AG04450 (cell line): ENCODE results near the gene GRAMD1A. TPM values are rescaled to one million over a fixed set of nuclear protein-coding genes. Genes with fewer than 3 reads are reported as not detected.

Experiments
- CTCF ChIA-PET: fragments of 300-600, 350-600 bp; formaldehyde crosslinking; extraction: SDS; loops from one replicate; lab custom pipeline; 2022; ENCODE audit warnings: antibody characterized with exemption, inconsistent platforms; lab: Charles Lee
- POLR2A ChIA-PET: fragments of 350-600 bp; formaldehyde crosslinking; extraction: SDS; loops from one replicate; lab custom pipeline; 2021; ENCODE audit warnings: antibody characterized with exemption, inconsistent platforms; lab: Yijun Ruan, JAX
- DNase-seq: peaks from one replicate; pipeline ENCODE4 v3.0.0-alpha.2; 2011; ENCODE audit warnings: low read depth, low spot score
- H3K27ac ChIP-seq: one replicate; pipeline ENCODE4 v1.5.1; 2012; ENCODE audit warnings: low read depth, low read length, control low read depth
- H3K27me3 ChIP-seq: one replicate; pipeline ENCODE4 v1.6.0; 2012; ENCODE audit warnings: low read length; ENCODE audit not compliant: control insufficient read depth, insufficient read depth
- H3K4me3 ChIP-seq: 2 replicates; pipeline ENCODE4 v1.5.1; 2011; ENCODE audit warnings: mild to moderate bottlenecking, low read depth, low read length, control low read depth
- H3K9me3 ChIP-seq: 2 replicates; pipeline ENCODE4 v1.5.1; 2012; ENCODE audit warnings: low read length; ENCODE audit not compliant: control insufficient read depth, insufficient read depth
- polyA plus RNA-seq: library from polyadenylated mRNA; depleted of rRNA; stranded (reverse); fragments of >200 nt; gene quantifications from 2 replicates; pipeline ENCODE4 v1.2.3, GENCODE V29; 2011
- TF ChIP-seq, protein P1 (sequence below): IDR thresholded peaks from 2 replicates; pipeline ENCODE4 v1.5.1; 2011; ENCODE audit warnings: low read depth, low read length, control low read depth, inconsistent platforms

GRAMD1A gene
- polyA plus RNA-seq, 1 experiment, result 53.2 TPM

- CTCF ChIA-PET, result interaction anchor here (1.1 to 1.4 kb wide), 3 partner anchors 36 to 106 kb away, joined by 4 to 7 read pairs (median 5); no protein-coding TSS in a partner anchor
- DNase-seq, result no peak
These were observed 8.8 kb downstream of the GRAMD1A start for GRCh38 chr19:35008891-35009341.

DNA sequence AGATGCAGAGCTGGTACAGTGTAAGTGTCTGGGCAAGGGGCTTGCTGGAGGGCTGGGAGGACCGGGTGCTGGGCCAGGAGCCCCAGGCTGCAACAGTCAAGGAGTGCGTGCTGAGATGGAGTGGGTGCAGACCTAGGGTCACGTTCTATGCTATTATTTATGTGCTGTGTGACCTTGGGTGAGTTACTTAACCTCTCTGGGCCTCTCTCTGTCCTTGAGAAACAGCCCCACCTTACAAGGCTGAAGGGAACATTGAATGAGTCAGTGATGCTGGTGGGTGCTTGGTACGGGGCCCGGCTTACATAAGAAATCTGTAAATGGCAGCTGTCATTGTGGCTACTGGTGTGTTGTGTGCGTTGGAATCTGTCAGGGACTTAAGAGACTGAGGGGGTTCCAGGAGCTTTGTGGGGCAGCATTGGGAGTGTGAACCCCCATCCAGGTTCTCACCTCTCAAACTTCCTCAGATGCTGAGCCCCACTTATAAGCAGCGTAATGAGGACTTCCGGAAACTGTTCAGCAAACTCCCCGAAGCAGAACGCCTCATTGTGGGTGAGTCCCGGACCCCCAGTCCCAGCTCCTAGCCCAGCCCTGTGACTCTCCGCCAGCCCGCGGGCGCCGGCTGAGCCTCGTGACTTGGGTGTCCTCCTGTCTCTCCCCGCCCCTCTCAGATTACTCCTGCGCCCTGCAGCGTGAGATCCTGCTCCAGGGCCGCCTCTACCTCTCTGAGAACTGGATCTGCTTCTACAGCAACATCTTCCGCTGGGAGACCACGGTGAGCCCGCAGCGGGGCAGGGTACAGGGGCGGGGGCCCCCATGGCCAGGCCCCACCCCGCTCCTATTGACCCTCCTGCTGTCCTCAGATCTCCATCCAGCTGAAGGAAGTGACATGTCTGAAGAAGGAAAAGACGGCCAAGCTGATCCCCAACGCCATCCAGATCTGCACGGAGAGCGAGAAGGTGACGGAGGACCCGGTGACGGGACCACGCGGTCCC lies 9.6 kb downstream of the GRAMD1A start:
- no peak for DNase-seq
- Histone ChIP-seq H3K4me3 (no peak overlapping the region), H3K9me3 (no peaks in the 10 kb centered on the region; the same call in 1 of the 2 replicates), H3K27ac (no peak overlapping the region), H3K27me3 (no peaks in the 10 kb centered on the region)
- TF ChIP-seq, protein P1, sequence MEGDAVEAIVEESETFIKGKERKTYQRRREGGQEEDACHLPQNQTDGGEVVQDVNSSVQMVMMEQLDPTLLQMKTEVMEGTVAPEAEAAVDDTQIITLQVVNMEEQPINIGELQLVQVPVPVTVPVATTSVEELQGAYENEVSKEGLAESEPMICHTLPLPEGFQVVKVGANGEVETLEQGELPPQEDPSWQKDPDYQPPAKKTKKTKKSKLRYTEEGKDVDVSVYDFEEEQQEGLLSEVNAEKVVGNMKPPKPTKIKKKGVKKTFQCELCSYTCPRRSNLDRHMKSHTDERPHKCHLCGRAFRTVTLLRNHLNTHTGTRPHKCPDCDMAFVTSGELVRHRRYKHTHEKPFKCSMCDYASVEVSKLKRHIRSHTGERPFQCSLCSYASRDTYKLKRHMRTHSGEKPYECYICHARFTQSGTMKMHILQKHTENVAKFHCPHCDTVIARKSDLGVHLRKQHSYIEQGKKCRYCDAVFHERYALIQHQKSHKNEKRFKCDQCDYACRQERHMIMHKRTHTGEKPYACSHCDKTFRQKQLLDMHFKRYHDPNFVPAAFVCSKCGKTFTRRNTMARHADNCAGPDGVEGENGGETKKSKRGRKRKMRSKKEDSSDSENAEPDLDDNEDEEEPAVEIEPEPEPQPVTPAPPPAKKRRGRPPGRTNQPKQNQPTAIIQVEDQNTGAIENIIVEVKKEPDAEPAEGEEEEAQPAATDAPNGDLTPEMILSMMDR, result no peak
- POLR2A ChIA-PET, result no interaction called here
- CTCF ChIA-PET, result interaction anchor here (1.1 to 1.4 kb wide), 2 partner anchors 37 to 58 kb away, joined by 5 to 7 read pairs; no protein-coding TSS in a partner anchor

More at GRCh38 chr19:35008891-35009341, 8.8 kb downstream of the GRAMD1A start:
- POLR2A ChIA-PET, result no interaction called here
- H3K27me3 ChIP-seq, result no peaks in the 10 kb centered on the region
- H3K27ac ChIP-seq, result no peak overlapping the region
- H3K9me3 ChIP-seq, result no peaks in the 10 kb centered on the region; the same call in 1 of the 2 replicates
- no peak overlapping the region for H3K4me3 ChIP-seq
- TF ChIP-seq, protein P1, result no peak

GRCh38 chr19:35011091-35011689 lies 11.1 kb downstream of the GRAMD1A start:
- ChIA-PET POLR2A (interaction anchor here (0.7 kb wide), 1 partner anchor 33 kb away, joined by 8 read pairs; no protein-coding TSS in a partner anchor), CTCF (interaction anchor here (0.7 kb wide), 1 partner anchor 43 kb away, joined by 6 read pairs; no protein-coding TSS in a partner anchor)
- DNase-seq, result no peak

DNA sequence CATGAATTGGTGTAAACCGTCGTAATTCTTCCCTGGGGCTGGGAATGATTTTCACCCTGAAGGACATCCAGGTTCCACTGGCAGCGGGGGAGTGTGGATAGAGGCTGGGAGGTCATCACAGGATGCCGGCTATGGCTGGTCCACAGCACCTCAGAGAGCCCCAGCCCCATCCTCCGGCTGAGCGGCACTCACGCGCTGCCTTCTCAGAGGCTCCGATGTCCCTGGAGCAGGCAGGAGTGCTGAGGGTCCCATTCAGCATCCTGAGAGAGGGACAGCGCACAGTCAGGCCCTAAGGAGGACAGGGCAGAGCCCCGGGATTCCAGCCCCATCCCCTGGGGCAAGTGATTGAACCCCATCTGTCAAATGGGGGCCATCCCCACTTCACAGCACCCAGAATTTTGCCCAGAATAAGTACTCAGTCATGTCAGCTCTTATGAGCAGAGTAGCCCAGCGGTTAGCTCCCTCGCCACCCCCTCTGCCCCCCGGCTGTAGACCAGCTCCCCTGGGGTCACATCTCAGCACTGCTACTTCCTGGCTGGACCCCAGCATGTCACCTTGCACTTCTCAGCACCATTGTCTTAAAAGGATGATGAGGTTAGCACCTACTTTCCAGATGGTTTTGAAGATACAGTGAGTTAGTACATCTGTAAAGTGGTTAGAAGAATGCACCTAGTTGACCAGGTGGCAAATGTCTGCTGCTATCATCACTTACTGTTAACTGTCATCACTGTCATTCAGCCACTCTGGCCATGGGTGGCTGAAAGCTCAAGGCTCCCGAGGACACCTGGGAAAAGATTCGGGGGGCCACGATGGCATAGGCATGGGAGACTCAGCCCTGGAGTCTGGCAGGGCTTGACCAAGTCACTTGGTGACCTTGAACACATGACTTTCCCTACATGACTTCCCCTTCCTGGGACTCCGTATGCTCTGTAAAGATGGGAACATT lies 11.9 kb downstream of the GRAMD1A start:
- H3K27me3 ChIP-seq, result no peaks in the 10 kb centered on the region
- DNase-seq, result no peak
- ChIA-PET POLR2A (no interaction called here), CTCF (interaction anchor here (1.0 to 2.1 kb wide), 5 partner anchors 9 to 40 kb away, joined by 3 to 31 read pairs (median 4); no protein-coding TSS in a partner anchor)
- TF ChIP-seq, protein P1, result no peak
- H3K27ac ChIP-seq, result no peak overlapping the region
- no peaks in the 10 kb centered on the region; the same call in 1 of the 2 replicates for H3K9me3 ChIP-seq
- H3K4me3 ChIP-seq, result no peak overlapping the region

More at GRCh38 chr19:35011091-35011689, 11.1 kb downstream of the GRAMD1A start:
- Histone ChIP-seq H3K27ac (no peak overlapping the region), H3K4me3 (no peak overlapping the region), H3K27me3 (no peaks in the 10 kb centered on the region), H3K9me3 (no peaks in the 10 kb centered on the region; the same call in 1 of the 2 replicates)
- TF ChIP-seq, protein P1, result no peak
